ENCODE measurements around the gene POLR1G. TPM values are rescaled to one million over a fixed set of nuclear protein-coding genes. Genes with fewer than 3 reads are reported as not detected.
A peak's percentile ranks its signal among the peaks of the same experiment; 100 is the strongest.
"Not testable (repeated sequence)": the region's sequence is repeated elsewhere in the genome, so short reads cannot be mapped to it uniquely, and the experiment has no call there.

Gene POLR1G
- total RNA-seq, 4 donors from 2014 or later: 1.7 to 10.7 (median 5.8) TPM

DNA sequence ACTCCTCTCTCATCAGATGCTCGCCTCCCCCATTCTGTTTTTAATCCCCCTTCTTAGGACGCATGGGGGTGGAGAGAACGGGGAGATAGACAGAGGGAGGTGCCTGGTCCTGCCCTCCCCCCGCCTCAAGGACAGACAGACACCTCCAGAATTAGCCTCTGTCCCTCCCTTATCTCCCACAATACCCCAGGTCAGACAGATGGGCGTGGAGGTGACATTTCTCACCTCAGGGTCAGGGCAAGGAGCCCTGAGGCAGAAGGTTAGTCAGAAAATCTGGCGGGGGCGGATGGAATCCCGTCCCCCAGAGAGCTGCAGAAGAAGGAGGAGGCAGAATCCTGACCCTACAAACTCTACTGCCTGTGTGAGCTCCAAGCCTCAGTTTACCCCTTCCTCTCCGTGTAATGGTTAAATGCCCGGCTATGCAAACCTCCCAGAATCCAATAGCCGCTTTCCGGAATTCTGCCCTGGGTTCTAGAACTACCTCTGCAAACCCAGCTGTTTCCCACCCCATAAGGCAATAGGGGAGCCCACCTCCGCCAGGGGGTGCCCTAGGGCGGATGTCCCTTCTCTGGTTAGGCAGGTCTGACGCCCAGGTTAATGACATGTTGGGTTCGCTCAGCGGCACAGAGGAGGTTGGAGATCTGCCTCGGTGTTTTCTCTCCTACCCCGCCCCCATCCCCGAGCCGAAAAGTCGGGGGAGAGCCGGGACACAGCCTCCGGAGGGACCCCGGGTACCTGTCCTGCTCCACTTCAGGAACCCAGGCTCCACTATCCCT lies 2.5 kb upstream of the POLR1G start:
- H3K27me3 ChIP-seq: peaks cover 23% of the 10 kb centered on the region
- H3K9me3 ChIP-seq: no peaks in the 10 kb centered on the region
- TF ChIP-seq, protein P1, sequence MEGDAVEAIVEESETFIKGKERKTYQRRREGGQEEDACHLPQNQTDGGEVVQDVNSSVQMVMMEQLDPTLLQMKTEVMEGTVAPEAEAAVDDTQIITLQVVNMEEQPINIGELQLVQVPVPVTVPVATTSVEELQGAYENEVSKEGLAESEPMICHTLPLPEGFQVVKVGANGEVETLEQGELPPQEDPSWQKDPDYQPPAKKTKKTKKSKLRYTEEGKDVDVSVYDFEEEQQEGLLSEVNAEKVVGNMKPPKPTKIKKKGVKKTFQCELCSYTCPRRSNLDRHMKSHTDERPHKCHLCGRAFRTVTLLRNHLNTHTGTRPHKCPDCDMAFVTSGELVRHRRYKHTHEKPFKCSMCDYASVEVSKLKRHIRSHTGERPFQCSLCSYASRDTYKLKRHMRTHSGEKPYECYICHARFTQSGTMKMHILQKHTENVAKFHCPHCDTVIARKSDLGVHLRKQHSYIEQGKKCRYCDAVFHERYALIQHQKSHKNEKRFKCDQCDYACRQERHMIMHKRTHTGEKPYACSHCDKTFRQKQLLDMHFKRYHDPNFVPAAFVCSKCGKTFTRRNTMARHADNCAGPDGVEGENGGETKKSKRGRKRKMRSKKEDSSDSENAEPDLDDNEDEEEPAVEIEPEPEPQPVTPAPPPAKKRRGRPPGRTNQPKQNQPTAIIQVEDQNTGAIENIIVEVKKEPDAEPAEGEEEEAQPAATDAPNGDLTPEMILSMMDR (IDR thresholded peaks at IDR 0.05): peak in 1 of 4 experiments; percentile 27
- TF ChIP-seq POLR2AphosphoS5 (IDR thresholded peaks at IDR 0.05): no peak
- no peak for ATAC-seq
- H3K4me3 ChIP-seq: peak overlapping the region in 1 of 2 donors; percentile 77
- H3K27ac ChIP-seq: peak overlapping the region in 2 of 4 donors; percentile 92 to 97
- H3K36me3 ChIP-seq: peaks cover 0 to 11% of the 10 kb centered on the region in 2 donors
- 52% methylated on average over 6 of the region's 25 CpGs; no CpG with 5 or more reads in 1 of the 2 donors for WGBS, 2 donors (ENCODE audit: low coverage in 1 of 2)
- peaks cover 0 to 59% (median 15%) of the 10 kb centered on the region in 3 donors for H3K4me1 ChIP-seq

DNA sequence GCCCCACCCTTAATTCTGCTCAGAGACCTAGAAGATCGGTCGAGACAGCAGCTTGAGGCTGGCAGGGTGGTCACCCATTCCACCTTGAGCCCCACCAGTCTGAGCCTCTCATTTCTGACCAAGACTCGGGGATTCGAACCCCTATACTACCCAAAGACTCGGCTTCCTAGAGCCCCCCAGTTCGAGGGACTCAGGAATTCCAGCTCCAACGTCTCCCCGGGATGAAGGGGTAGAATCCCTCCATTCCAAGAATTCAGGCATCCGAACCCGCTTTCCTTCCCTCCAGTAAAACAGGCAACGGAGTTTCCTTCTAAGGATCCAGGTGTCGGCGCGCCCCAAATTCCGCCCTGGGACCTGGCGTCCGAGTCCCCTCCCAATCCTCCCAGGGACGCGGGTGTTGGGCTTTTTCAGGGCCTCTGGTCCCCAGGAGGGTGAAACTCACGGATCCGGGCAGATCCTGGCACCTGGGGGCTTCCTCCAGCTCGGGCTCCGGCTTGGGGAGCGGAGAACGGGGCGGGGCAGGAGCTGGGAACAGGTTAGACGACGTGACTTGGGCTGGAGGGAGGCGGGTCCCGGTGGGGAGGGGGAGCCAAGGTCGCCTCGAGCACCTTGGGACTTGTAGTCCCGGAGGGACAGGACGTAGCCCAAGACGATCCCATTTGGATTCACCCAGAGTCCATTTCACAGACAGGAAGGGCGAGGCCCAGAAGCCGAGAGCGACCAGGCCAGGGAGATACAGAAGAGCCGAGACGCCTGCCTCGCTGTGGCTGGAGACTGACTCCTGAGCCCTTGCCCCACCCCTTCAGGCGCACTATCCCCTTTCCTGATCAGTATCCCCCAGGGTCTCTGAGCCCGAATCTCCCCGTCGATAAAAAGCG lies 1.6 kb upstream of the POLR1G start, which contains the start of gene PPP1R13L:
Gene PPP1R13L, minus strand, starts transcription at position 513 of the 878 bp plus-strand sequence. CDS start 6,751 bp downstream, outside the sequence.
- peak; percentile 55 for ATAC-seq
- no peaks in the 10 kb centered on the region for H3K9me3 ChIP-seq
- H3K27ac ChIP-seq: peak within 1 kb of the TSS; percentile 69 to 97 (median 93)
- H3K27me3 ChIP-seq: peaks cover 23% of the 10 kb centered on the region
- H3K36me3 ChIP-seq: peaks cover 0 to 17% of the 10 kb centered on the region in 2 donors
- TF ChIP-seq POLR2AphosphoS5 (IDR thresholded peaks at IDR 0.05) (no peak), EP300 (IDR thresholded peaks at IDR 0.05) (no peak), POLR2A (IDR thresholded peaks at IDR 0.05) (no peak)
- TF ChIP-seq, protein P1 (IDR thresholded peaks at IDR 0.05): no peak
- WGBS, 2 donors (ENCODE audit: low coverage in 1 of 2): 0 to 56% methylated on average over 3 to 4 of the region's 46 CpGs
- H3K4me1 ChIP-seq: peaks cover 0 to 57% (median 15%) of the 10 kb centered on the region in 3 donors
- H3K4me3 ChIP-seq: peak within 1 kb of the TSS; percentile 62 to 77

DNA sequence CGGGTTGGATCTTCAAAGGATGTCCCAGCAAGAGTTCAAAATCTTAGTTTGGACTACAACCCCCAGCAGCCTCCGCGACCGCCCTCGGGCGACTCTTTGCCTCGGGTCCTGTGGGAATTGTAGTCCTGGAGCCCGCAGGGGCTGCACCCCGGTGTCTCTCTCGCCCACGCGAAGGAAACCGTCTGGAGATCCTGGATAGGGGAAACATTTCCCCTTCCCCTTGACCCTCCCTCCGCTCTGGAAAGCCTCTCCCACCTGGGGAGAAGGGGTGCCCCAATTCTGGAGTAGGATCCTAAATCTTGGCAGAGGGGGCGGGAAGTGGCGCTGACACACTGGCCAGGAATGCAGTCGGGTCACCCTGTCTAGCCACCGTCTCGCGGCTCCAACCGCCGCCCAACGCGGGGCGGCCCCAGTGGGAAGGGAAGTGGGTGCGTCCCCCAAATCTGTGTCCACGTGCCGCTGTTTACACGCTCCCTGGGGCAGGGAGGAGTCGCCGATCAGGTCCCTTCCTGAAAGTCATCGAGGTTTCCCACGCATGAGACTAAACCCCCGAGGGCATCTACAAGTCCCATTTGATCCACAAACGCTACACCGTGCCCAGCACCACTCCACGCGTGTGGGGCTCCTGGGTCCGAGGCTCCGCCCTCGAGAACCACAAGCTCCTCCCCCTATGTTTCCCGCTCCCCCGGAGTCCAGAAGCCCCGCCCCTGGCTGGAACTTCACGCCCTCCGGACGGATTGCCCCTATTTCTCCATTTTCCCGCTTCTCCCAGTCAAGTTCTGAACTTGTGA lies 814 bp upstream of the POLR1G start:
- H3K4me1 ChIP-seq: peaks cover 0 to 57% (median 15%) of the 10 kb centered on the region in 3 donors
- ATAC-seq: peak; percentile 85
- H3K27ac ChIP-seq: peak overlapping the region; percentile 69 to 97 (median 93)
- H3K36me3 ChIP-seq: peaks cover 0 to 17% of the 10 kb centered on the region in 2 donors
- peaks cover 23% of the 10 kb centered on the region for H3K27me3 ChIP-seq
- peak overlapping the region; percentile 62 to 77 for H3K4me3 ChIP-seq
- TF ChIP-seq POLR2A (IDR thresholded peaks at IDR 0.05) (no peak), POLR2AphosphoS5 (IDR thresholded peaks at IDR 0.05) (peak; percentile 64)
- H3K9me3 ChIP-seq: no peaks in the 10 kb centered on the region
- WGBS, 2 donors (ENCODE audit: low coverage in 1 of 2): 0 to 6% methylated on average over 5 to 6 of the region's 48 CpGs

DNA sequence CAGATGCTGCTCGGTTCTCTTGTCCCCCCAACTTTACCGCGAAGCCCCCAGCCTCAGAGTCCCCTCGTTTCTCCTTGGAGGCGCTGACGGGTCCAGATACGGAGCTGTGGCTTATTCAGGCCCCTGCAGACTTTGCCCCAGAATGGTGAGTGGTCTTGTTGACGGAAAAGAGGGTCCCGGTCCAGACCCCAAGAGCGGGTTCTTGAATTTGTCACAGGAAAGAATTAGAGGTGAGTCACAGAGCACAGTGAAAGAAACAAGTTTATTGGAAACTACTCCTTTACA lies 589 bp downstream of the POLR1G start:
- H3K4me3 ChIP-seq: peak overlapping the region; percentile 62 to 77
- peaks cover 0 to 57% (median 15%) of the 10 kb centered on the region in 3 donors for H3K4me1 ChIP-seq
- peak overlapping the region in 1 of 4 donors; percentile 92 for H3K27ac ChIP-seq
- TF ChIP-seq, protein P1 (IDR thresholded peaks at IDR 0.05): no peak
- TF ChIP-seq POLR2A (IDR thresholded peaks at IDR 0.05) (no peak), EP300 (IDR thresholded peaks at IDR 0.05) (no peak), POLR2AphosphoS5 (IDR thresholded peaks at IDR 0.05) (no peak)
- no peak for ATAC-seq
- 0 to 3% methylated on average over 1 to 7 of the region's 10 CpGs for WGBS, 2 donors (ENCODE audit: low coverage in 1 of 2)
- H3K36me3 ChIP-seq: peaks cover 0 to 27% of the 10 kb centered on the region in 2 donors
- peaks cover 23% of the 10 kb centered on the region for H3K27me3 ChIP-seq
- no peaks in the 10 kb centered on the region for H3K9me3 ChIP-seq

DNA sequence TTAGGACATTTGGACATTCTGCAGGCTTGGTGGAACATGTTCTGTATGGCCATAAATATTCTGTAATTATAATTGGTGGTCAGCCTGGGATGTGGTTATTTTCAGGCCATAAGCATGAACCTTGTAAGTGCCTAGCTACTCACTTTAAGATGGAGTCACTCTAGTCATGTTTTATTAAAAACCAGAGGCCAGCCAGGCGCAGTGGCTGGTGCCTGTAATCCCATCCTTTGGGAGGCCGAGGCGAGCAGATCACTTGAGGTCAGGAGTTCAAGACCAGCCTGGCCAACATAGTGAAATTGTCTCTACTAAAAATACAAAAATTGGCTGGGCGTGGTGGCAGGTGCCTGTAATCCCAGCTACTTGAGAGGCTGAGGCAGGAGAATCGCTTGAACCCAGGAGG lies 1.1 kb downstream of the POLR1G start:
- Histone ChIP-seq H3K36me3 (peaks cover 0 to 32% of the 10 kb centered on the region in 2 donors), H3K27me3 (peaks cover 19% of the 10 kb centered on the region), H3K4me1 (peaks cover 0 to 51% (median 13%) of the 10 kb centered on the region in 3 donors)
- H3K9me3 ChIP-seq, ATAC-seq, H3K27ac ChIP-seq, H3K4me3 ChIP-seq: not testable (repeated sequence)
- WGBS, 2 donors (ENCODE audit: low coverage in 1 of 2): 90 to 100% methylated on average over 1 to 2 of the region's 5 CpGs

All from gastroesophageal sphincter (tissue), 4 donors.